ENCODE data around the gene SLC48A1. TPM values are rescaled to one million over a fixed set of nuclear protein-coding genes. Genes with fewer than 3 reads are reported as not detected.
"Not testable (repeated sequence)": the region's sequence is repeated elsewhere in the genome, so short reads cannot be mapped to it uniquely, and the experiment has no call there.

The SLC48A1 gene
- total RNA-seq, 2 donors from 2014 or later: 39.0 to 52.5 TPM

DNA sequence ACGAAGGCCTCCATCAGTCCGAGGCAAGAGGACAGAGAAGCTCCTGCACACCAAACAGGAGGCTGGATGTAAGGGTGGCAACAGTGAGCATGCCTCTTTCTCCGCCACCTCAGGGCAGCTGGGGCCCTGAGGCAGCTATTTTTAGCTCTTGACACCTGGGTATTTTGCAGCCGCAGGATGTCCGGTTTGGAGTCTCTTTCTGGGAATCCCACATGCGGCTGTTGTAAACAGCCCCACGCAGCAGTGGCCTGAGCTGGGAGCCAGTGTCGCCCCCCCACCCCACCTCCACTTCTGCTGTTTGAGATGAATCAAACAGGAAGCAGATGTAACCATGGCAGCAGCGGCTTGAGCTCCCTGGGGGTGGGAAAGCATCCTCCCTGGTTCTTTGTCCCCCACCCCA is 35.0 kb downstream of the SLC48A1 start:
- Histone ChIP-seq H3K9me3 (no peaks in the 10 kb centered on the region), H3K27ac (peak overlapping the region; percentile 15 to 46), H3K4me1 (replicated peaks) (peaks cover 31% of the 10 kb centered on the region), H3K36me3 (no peaks in the 10 kb centered on the region), H3K4me3 (no peak overlapping the region), H3K27me3 (replicated peaks; ENCODE audit: insufficient read depth) (no peaks in the 10 kb centered on the region)
- DNase-seq (ENCODE audit: low spot score): no peak
- TF ChIP-seq POLR2AphosphoS5 (IDR thresholded peaks at IDR 0.05): no peak
- no peak for TF ChIP-seq POLR2A (IDR thresholded peaks at IDR 0.05)
- TF ChIP-seq, protein P1, sequence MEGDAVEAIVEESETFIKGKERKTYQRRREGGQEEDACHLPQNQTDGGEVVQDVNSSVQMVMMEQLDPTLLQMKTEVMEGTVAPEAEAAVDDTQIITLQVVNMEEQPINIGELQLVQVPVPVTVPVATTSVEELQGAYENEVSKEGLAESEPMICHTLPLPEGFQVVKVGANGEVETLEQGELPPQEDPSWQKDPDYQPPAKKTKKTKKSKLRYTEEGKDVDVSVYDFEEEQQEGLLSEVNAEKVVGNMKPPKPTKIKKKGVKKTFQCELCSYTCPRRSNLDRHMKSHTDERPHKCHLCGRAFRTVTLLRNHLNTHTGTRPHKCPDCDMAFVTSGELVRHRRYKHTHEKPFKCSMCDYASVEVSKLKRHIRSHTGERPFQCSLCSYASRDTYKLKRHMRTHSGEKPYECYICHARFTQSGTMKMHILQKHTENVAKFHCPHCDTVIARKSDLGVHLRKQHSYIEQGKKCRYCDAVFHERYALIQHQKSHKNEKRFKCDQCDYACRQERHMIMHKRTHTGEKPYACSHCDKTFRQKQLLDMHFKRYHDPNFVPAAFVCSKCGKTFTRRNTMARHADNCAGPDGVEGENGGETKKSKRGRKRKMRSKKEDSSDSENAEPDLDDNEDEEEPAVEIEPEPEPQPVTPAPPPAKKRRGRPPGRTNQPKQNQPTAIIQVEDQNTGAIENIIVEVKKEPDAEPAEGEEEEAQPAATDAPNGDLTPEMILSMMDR (IDR thresholded peaks at IDR 0.05): no peak
- intact Hi-C loops (cut with DNase I): no loop called here
- WGBS: 17% methylated on average over 8 of the region's 9 CpGs

DNA sequence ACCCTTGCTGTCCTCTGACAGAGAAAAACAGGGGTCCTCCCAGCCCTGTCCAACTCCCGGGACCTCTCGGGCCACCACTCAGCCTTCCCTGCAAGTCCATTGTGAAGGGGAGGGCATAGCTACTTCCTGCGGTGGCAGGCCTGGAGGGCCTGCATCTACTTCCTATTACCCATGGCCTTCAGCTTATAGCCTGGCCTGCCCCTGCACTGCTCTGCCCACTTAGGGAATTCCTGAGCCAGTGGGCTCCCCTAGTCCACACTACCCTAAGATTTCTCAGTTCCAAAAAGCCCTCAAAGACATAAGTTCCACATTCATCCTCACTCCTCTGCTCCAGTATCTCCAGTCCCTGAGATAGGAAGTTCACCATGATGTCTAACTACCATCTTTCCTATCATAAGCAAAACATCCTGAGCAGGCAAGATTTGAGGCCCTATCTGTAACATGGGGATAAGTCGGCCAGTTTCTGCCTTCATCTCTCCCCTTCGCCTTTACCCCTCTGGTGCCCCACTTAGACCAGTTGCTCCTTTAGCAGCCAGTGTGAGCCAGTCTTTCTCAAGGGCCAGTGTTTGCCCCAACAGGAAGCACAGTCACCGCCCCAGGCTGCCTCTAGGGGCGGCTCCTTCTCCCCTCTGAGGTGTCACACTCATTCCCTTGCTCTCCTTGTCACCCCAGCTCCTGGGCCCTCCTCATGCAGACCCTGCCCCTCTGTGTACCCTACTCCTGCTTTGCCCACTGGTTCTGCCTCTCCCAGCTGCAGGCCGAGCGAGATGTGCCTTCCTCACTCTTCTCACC is 35.7 kb downstream of the SLC48A1 start:
- Histone ChIP-seq H3K27me3 (replicated peaks; ENCODE audit: insufficient read depth) (no peaks in the 10 kb centered on the region), H3K27ac (peak overlapping the region; percentile 15 to 46), H3K36me3 (no peaks in the 10 kb centered on the region), H3K4me1 (replicated peaks) (peaks cover 32% of the 10 kb centered on the region), H3K9me3 (no peaks in the 10 kb centered on the region), H3K4me3 (no peak overlapping the region)
- TF ChIP-seq, protein P1 (IDR thresholded peaks at IDR 0.05): no peak
- TF ChIP-seq POLR2A (IDR thresholded peaks at IDR 0.05): no peak
- TF ChIP-seq POLR2AphosphoS5 (IDR thresholded peaks at IDR 0.05): no peak
- no peak for DNase-seq (ENCODE audit: low spot score)
- WGBS: 69% methylated on average over 9 of the region's 9 CpGs
- intact Hi-C loops (cut with DNase I): no loop called here

DNA sequence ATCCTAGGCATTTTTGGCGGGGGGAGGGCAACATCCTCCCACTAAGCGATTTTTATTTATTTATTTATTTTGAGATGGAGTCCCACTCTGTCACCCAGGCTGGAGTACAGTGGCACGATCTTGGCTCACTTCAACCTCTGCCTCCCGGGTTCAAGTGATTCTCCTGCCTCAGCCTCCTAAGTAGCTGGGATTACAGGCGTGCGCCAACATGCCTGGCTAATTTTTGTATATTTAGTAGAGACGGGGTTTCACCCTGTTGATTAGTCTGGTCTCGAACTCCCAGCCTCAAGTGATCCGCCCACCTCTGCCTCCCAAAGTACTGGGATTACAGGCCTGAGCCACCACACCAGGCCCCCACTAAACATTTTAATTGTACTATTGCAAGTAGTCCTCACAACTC is 36.5 kb downstream of the SLC48A1 start:
- DNase-seq (ENCODE audit: low spot score); H3K36me3 ChIP-seq; intact Hi-C loops (cut with DNase I); H3K27me3 ChIP-seq (replicated peaks; ENCODE audit: insufficient read depth); H3K4me3 ChIP-seq; H3K9me3 ChIP-seq: not testable (repeated sequence)
- WGBS: 87% methylated on average over 9 of the region's 9 CpGs
- peaks cover 36% of the 10 kb centered on the region for H3K4me1 ChIP-seq (replicated peaks)
- peak overlapping the region in 1 of 2 donors; percentile 83 for H3K27ac ChIP-seq

DNA sequence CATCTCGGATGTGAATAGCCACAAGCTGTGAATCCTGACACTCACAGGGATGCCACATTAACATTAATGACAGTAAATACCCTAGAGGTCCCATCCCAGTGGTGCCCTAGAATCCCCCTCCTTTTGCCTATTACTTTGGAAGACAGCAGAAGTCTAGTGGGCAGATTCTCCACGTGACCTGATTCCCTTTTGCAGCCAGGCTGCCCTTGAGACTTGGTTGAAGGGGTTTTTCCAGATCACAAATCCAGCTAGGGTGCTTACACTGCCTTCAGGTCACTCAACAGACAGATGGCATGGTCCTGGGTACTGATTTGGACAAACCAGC is 38.0 kb downstream of the SLC48A1 start:
- Histone ChIP-seq H3K4me1 (replicated peaks) (peaks cover 30% of the 10 kb centered on the region), H3K9me3 (no peaks in the 10 kb centered on the region), H3K27me3 (replicated peaks; ENCODE audit: insufficient read depth) (no peaks in the 10 kb centered on the region), H3K36me3 (no peaks in the 10 kb centered on the region), H3K4me3 (no peak overlapping the region), H3K27ac (peak overlapping the region; percentile 83 to 93)
- TF ChIP-seq POLR2A (IDR thresholded peaks at IDR 0.05) (no peak), POLR2AphosphoS5 (IDR thresholded peaks at IDR 0.05) (no peak)
- TF ChIP-seq, protein P1 (IDR thresholded peaks at IDR 0.05): no peak
- intact Hi-C loops (cut with DNase I): no loop called here
- DNase-seq (ENCODE audit: low spot score): no peak
- 67% methylated on average over 2 of the region's 2 CpGs for WGBS

DNA sequence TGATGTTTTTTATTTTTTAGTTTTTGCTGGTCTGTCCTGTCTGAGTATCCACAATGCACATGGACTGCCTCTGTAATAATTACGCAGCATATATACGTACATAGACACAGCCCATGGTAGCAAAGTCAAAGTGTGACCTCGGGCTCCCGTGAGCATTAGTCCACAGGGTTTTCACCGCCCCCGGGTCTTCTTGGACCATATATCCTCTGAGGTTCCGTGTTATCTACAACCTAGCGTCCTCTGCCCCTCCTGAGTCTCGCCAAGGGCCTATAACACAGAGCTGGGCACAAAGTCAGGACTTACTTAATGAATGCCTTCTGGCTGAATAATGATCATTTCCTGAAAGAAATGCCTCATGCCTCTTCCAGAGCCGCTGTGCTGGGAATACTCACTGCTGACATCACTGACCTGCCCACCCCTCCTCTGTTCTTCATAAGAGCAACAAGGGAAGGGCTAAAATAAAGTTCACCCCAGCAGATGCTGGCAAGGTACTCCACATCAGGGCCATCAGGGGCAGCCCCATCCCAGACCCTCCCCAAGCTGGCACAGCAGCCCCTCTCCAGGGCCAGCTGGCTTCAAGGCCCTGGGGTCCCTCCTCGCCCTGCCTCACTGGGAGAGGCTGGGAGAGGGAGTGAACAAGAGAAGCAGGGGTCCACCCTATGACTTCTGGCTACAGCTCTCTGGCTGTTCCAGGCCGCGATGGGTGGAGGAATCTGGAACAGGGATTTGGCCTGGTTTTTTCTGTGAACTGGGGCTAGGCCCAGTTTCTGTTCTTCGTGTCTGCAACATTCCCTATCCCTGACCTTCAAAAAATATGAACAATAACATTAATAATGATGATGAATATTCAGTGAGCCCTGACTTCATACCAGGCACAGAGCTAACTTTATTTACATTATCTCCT is 38.8 kb downstream of the SLC48A1 start:
- Histone ChIP-seq H3K4me3 (peak overlapping the region in 1 of 2 donors; percentile 13), H3K9me3 (no peaks in the 10 kb centered on the region), H3K36me3 (no peaks in the 10 kb centered on the region), H3K4me1 (replicated peaks) (peaks cover 30% of the 10 kb centered on the region), H3K27me3 (replicated peaks; ENCODE audit: insufficient read depth) (no peaks in the 10 kb centered on the region), H3K27ac (peak overlapping the region; percentile 83 to 93)
- no peak for DNase-seq (ENCODE audit: low spot score)
- intact Hi-C loops (cut with DNase I): loop anchor here (2.0 kb wide), 1 partner anchor 39 kb away; the partner anchor contains the start of gene SLC48A1
- TF ChIP-seq POLR2A (IDR thresholded peaks at IDR 0.05): no peak
- no peak for TF ChIP-seq POLR2AphosphoS5 (IDR thresholded peaks at IDR 0.05)
- TF ChIP-seq, protein P1 (IDR thresholded peaks at IDR 0.05): no peak
- 49% methylated on average over 14 of the region's 14 CpGs for WGBS

All from prostate gland (tissue), 2 donors.